AG04449 (cell line): ENCODE results near the gene CHEK2.

Experiments
- CTCF ChIA-PET: fragments of 350-600 bp; formaldehyde crosslinking; extraction: SDS; loops from one replicate; lab custom pipeline; 2021; ENCODE audit warnings: antibody characterized with exemption; lab: Yijun Ruan, JAX
- POLR2A ChIA-PET: fragments of 400-600, 350-600 bp; formaldehyde crosslinking; extraction: SDS; loops from one replicate; lab custom pipeline; 2020; ENCODE audit warnings: antibody characterized with exemption, inconsistent platforms; lab: Yijun Ruan, JAX
- DNase-seq: peaks from one replicate; pipeline ENCODE4 v3.0.0-alpha.2; 2010; ENCODE audit warnings: low read depth, low spot score
- H3K4me3 ChIP-seq: 2 replicates; pipeline ENCODE4 v1.5.1; 2011; ENCODE audit warnings: low read depth, mild to moderate bottlenecking, control low read depth, low read length
- TF ChIP-seq, protein P1 (sequence below): IDR thresholded peaks from one replicate; pipeline ENCODE4 v1.5.1; 2011; ENCODE audit warnings: mild to moderate bottlenecking, moderate library complexity, low read length, control low read depth, inconsistent platforms; ENCODE audit not compliant: insufficient read depth; ENCODE audit errors: missing control alignments

The CHEK2 gene

DNA sequence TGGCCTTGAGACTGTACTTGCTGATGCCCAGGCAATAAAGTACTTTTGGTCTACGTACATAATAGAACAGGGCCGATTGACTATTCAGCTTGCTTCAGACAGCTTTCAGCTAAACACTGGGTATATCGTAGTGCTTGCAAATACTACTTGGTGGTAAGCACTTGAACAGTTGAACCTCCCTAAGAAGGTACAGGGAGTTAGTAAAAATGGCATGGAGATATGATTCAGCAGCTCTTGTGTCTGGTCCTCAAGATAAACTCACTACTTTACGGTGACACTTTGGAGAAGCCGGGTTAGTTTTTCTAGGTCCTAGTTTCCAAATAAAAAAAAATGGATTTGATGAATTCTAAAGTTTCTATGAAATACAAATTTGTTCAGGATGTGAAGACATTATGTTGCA, 38.2 kb upstream of the CHEK2 start:
- TF ChIP-seq, protein P1, sequence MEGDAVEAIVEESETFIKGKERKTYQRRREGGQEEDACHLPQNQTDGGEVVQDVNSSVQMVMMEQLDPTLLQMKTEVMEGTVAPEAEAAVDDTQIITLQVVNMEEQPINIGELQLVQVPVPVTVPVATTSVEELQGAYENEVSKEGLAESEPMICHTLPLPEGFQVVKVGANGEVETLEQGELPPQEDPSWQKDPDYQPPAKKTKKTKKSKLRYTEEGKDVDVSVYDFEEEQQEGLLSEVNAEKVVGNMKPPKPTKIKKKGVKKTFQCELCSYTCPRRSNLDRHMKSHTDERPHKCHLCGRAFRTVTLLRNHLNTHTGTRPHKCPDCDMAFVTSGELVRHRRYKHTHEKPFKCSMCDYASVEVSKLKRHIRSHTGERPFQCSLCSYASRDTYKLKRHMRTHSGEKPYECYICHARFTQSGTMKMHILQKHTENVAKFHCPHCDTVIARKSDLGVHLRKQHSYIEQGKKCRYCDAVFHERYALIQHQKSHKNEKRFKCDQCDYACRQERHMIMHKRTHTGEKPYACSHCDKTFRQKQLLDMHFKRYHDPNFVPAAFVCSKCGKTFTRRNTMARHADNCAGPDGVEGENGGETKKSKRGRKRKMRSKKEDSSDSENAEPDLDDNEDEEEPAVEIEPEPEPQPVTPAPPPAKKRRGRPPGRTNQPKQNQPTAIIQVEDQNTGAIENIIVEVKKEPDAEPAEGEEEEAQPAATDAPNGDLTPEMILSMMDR = no peak
- ChIA-PET CTCF (interaction anchor here (1.4 kb wide), 2 partner anchors 18 to 179 kb away, joined by 3 to 8 read pairs; no protein-coding TSS in a partner anchor), POLR2A (no interaction called here)
- H3K4me3 ChIP-seq = no peak overlapping the region
- DNase-seq = no peak

DNA sequence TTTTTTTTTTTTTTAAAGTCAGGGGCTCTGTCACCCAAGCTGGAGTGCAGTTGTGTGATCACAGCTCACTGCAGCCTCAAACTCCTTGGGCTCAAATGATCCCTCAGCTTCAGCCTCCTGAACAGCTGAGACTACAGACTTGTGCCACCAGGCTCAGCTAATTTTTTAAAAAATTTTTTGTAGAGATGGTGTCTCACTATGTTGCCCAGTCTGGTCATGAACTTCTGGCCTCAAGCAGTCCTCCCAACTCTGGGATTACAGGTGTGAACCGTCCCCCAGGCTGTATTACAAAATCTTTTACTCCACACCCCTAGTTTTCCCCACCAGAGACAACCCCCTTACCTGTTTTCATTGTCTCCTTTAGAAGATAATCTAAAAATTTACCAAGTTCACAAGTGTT, 32.8 kb upstream of the CHEK2 start:
- ChIA-PET POLR2A (interaction anchor here (2.6 kb wide), 1 partner anchor 25 kb away, joined by 15 read pairs; the partner anchor contains the start of gene XBP1), CTCF (interaction anchor here (1.0 to 2.6 kb wide), 5 partner anchors 10 to 266 kb away, joined by 3 to 14 read pairs (median 5); no protein-coding TSS in a partner anchor)
- DNase-seq = no peak
- no peak overlapping the region; the same call in 1 of the 2 replicates for H3K4me3 ChIP-seq
- TF ChIP-seq, protein P1 = no peak

- ChIA-PET CTCF (interaction anchor here (1.3 to 2.6 kb wide), 6 partner anchors 11 to 656 kb away, joined by 3 to 14 read pairs (median 6); no protein-coding TSS in a partner anchor), POLR2A (interaction anchor here (1.5 to 2.6 kb wide), 2 partner anchors 26 to 63 kb away, joined by 9 to 15 read pairs; partner anchors contain the start of gene XBP1)
- peak; percentile 19 for DNase-seq
- peak overlapping the region; percentile 82 for H3K4me3 ChIP-seq
- TF ChIP-seq, protein P1 = no peak
These were observed 31.8 kb upstream of the CHEK2 start for GRCh38 chr22:28773461-28773867.

DNA sequence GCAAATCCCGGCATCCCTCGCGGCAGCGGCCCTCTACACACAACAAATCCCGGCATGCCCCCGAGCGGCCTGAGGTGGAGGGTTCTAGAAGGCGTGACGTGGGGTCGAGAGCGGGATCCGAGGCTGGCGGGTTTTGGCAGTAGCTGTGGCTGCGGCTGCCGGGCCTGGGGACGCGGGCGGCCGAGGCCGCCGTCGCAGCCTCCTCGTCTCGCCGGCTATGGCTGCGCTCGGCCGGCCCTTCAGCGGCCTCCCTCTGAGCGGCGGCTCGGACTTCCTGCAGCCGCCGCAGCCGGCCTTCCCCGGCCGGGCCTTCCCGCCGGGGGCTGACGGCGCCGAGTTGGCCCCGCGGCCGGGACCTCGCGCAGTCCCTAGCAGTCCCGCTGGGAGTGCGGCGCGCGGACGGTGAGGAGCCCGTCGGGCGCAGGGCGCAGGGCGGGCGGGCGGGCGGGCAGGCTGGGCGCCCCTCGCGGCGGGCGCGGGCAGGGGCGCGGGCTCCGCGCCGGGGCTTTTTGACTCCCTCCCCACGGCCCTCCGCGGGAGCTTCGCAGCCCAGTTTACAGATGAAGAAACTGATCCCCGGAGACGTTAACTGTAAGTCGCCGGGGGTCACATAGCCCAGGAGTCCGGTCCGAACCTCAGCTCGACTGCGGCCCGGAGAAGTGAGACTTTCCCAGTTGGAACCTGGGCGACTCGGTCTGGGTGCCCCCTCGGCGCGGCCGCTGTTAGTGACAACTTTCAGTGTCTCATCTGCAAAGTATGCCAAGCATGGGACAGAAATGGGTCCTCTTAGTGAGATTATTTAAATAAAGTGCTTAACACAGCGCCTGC, 31.2 kb upstream of the CHEK2 start, which contains the start of gene CCDC117:
TSS of gene CCDC117 (plus strand) at position 63 of the 828 bp plus-strand sequence. CDS start at position 218, 155 bp downstream.
- ChIA-PET POLR2A (interaction anchor here (0.6 to 2.6 kb wide), 5 partner anchors 14 to 93 kb away, joined by 3 to 15 read pairs (median 4); partner anchors contain the start of genes TTC28 and XBP1), CTCF (interaction anchor here (0.8 to 2.6 kb wide), 6 partner anchors 12 to 655 kb away, joined by 3 to 14 read pairs (median 6); no protein-coding TSS in a partner anchor)
- peak within 1 kb of the TSS; percentile 82 for H3K4me3 ChIP-seq
- peak; percentile 74 for DNase-seq
- TF ChIP-seq, protein P1 = no peak

DNA sequence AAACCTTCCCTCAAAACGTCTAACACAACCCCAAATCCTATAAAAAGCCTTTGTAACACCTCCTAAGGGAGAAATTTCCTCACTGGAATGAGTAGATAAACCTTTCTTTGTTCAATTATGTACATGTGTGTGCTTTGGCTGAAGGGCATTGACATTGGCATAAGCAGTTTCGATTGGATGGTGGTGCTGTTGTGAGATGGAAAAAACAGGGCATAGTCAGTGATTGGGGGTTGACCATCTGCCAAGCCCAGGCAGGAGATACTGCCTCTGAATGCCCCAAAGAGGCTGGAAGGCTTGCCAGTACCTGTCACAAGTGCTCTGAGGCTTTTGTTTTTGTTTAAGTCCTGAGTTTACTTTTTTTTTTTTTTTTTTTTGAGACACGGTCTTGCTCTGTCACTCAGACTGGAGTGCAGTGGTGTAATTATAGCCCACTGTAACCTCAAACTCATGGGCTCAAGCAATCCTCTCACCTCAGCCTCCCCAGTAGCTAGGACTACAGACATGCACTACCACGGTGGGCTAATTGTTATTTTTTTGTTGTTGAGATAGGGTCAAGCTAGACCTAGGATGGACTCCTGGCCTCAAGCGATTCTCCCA, 29.7 kb upstream of the CHEK2 start:
- ChIA-PET POLR2A (no interaction called here), CTCF (interaction anchor here (2.5 kb wide), 1 partner anchor 11 kb away, joined by 8 read pairs; no protein-coding TSS in a partner anchor)

More for the DNA sequence above, 29.7 kb upstream of the CHEK2 start:
- TF ChIP-seq, protein P1 = no peak
- no peak for DNase-seq
- no peak overlapping the region for H3K4me3 ChIP-seq
